ENCODE results near the gene SH2D6.

The SH2D6 gene

DNA sequence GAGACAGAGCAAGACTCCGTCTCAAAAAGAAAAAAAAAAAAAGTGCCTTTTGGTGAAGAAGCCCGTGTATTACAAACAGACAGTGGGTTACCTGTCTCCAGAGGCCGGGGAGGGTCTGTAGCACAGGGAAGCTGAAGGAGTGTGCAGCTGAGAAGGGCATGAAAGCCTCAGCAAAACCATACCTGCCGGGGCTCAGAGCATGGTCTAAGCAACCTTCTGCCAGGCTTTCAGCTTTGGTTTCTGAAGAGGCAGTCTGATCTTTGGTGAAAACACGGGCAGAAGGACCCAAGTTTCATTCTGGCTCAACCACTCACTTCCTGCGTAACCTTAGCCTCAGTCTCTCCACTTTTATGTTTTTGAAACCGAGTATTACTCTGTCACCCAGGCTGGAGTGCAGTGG lies 21.5 kb downstream of the SH2D6 start:
- no peak for DNase-seq (ENCODE audit: low read depth)

DNA sequence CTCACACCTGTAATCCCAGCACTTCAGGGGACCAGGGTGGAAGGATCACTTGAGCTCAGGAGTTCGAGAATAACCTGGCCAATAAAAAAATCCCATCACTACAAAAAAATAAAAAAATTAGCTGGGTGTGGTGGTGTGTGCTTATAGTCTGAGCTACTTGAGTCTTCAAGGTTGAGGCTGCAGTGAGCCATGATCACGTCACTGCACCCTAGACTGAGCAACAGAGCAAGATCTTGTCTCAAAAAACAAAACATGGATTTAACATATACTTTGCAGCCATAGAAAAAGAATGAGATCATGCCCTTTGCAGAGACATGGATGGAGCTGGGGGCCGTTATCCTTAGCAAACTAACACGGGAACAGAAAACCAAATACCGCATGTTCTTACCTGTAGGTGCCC lies 22.2 kb downstream of the SH2D6 start:
- no peak for DNase-seq (ENCODE audit: low read depth)

DNA sequence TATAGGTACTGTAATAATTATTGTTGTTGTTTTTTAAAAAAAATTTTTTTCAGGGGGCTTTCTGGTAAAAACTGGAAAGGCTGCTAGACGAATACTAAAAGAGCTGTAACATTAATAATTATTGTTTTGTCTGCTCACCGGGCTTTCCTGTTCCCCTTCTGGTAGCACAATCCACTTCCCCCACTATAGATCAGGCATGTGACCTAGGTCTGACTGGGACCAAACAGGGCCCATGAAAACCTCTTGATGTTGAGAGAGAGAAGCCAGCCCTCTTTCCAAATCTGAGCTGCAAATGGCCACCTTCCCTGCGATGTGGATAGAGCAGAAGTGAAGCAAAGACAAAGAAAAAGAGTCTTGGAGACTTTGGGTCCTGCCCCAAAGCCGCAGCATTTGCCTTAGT lies 23.4 kb downstream of the SH2D6 start:
- DNase-seq (ENCODE audit: low read depth), result no peak

DNA sequence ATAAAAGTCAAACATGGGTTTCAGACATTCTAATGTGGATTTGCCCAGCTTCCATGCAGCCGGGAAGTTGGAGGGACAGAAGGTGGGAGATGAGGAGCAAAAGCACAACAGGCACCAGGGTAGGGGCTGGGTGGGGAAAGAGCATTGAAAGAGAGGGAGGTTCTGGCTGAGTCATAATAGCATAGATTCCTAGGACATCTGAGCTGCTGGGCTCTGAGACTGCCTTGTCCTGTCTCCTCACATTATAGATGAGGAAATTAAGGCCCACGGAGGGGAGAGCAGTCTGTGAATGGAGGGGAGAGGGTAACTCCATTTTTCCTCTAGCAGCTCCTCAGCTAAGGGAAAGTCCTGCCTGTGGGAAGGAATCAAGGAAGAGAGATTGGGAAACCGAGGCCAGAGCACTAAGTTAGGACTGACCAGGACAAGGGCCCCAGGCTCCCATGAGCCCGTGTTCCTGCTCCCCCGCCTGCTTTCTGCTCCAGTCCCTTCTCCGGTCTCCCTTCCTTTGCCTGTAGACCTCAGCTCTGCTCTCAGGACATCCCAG lies 26.2 kb downstream of the SH2D6 start:
- DNase-seq (ENCODE audit: low read depth), result no peak

DNA sequence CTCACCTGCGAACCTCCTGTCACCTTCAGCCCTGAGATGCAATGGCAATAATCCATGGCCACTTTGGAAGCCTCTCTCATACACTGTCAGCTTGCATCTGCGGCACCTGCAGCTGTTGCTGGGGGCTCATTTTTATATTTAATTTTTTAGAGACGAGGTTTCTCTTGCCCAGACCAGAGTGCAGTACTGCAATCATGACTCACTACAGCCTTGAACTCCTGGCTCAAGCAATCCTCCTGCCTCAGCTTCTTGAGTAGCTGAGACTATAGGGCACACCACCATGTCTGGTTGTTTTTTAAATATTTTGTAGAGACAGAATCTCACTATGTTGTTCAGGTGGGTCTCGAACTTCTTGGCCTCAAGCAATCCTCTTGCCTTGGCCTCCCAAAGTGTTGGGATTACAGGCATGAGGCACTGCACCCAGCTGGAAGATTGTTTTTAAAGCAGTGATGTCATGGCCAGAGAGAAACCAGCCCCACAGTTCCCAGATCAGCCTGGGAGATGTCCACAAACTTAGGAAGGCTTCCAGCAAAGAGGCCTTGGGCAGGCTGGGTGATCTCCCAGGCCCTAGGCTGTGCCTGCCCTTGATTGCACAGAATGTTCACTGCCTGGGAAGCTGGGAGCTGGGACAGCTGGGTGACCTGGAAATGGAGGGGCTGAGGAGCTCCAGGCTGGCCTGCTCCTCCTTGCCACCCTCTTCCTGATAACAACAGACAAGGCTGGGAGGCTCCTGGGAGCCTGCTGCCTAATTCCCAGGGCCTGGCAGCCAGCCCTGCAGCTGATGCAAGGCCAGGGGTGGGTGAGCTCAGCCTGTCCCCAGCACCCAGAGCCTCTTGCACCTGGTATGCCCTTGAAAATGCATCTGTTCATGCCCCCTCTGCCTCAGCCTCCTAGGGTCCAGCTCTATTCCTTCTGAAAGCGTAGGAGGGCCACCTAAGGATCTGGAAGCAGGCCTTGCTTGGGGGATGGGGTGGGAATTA lies 27.1 kb downstream of the SH2D6 start:
- no peak for DNase-seq (ENCODE audit: low read depth)

DNA sequence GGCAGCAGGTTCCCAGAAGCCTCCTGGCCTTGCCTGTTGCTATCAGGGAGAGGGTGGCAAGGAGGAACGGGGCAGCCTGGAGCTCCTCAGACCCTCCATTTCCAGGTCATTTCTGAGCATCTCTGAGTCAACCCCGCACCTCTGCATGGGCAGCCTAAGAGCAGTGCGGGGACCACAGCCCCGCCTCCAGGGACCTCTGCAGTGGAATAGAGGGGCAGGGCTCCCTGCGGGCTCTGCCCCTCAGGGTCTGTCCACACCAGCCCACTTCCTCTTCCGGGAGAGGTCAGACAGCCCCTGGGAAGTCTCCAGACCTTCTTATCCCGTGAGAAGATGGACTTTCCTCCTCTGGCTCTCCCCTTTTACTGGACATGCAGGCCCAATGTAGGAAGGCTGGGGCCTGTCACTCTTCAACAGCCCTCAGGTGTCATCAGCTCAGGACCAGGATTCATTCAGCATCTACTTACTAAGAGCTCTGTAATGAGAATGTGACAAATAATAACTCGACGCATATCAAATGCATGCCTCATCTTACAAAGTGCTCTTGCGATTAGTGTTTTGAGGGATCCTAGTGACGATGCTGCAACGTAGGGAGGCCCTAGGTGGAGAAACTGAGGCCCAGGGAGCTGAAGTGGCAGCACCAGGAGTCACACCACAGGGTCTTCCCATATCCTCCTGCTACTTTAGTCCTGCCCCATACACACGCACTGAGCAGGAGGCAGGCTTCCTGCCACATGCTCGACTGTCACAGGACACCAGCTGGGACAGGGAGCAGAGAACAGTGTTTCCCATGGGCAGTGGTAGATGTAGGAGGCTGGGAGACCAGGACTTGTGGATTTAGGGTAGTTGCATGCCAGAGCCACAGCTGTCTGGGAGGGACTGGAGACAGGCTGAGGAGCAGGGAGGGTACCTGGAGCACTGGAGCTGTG lies 28.0 kb downstream of the SH2D6 start:
- no peak for DNase-seq (ENCODE audit: low read depth)

DNA sequence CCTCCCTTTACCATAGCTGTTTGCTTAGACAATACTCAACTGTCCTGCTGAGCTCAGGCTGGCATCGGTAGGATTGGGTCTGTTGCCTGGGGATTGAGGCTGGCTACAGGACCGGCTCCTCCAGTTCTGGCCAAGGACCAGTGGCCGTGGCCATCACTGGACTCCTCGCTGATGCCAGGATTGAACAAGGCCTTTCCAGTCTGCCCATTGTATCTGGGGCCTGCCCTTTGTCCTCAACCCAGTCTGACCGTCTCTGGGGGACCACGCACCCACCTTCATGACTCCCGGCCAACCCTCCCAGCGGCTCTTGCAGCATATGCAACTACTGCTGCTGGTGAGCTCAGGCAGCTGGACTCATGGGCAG lies 28.7 kb downstream of the SH2D6 start:
- DNase-seq (ENCODE audit: low read depth), result no peak

DNA sequence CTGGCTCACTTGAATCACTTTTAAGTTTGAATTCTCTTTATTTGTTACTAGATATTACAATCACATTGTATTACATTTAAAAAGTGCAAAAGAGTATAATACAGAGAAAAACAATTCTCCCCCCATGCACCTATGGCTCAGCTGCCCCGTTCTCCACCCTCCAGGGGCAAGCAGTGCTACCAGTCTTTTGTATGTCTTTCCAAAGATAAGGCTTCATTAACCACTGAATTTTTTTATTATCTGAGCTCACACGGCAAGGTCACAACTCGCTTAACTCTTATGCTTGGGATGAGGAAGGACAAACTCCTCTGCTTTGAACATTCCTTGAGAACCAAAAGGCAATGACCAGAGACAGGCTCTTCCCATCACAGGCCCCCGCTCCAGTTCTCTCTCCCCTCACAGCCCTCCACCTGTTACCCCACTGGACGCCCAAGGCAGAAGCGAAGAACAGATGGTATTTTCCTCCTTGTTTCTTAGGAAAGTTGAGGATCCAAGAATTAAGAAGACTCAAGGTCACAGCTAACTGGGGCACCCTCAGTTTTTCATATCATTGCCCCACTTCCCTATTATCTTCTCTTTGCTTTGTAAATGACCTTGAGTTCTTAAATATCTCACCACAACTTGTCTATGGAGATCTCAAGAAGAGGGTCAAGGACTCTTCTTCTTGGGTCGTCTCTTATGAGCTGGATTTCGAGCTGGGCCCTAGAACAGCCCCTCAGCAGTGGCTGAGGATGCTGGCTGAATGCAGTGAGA lies 30.1 kb downstream of the SH2D6 start:
- DNase-seq (ENCODE audit: low read depth), result no peak

DNA sequence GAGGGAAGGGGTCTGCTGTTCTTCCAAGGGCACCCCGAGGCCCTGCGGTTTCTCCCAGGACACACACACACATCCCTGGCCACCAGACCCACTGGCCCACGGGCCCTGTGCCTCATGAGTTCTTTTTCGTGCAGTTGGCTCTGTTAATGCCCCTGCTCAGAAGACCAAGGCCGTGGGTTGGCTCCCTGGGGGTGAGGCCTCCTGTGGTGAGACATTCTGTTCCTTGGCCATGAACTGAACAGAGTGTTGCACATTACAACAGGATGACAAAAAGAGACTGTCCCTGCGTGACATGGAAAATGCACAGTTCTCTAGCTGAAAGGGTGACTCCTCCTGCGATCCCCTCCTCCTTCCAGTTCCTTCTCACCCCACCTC lies 30.7 kb downstream of the SH2D6 start:
- no peak for DNase-seq (ENCODE audit: low read depth)

DNA sequence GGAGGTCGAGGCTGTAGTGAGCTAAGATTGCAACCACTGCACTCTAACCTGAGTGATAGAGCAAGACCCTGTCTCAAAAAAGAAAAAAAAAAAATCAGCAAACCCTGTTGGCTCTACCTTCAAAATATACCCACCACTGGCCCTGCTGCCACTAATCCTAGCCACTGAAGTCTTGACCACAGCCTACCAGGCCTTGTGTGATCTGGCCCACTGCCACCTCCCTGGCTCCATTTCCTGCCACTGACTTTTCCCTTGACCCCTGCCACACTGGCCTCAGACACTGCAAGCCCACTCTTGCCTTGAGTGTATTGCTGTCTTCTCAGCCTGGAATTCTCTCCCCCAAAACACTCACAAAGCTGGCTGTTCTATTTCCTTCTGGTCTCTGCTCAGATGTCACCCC lies 33.7 kb downstream of the SH2D6 start:
- DNase-seq (ENCODE audit: low read depth), result no peak

DNA sequence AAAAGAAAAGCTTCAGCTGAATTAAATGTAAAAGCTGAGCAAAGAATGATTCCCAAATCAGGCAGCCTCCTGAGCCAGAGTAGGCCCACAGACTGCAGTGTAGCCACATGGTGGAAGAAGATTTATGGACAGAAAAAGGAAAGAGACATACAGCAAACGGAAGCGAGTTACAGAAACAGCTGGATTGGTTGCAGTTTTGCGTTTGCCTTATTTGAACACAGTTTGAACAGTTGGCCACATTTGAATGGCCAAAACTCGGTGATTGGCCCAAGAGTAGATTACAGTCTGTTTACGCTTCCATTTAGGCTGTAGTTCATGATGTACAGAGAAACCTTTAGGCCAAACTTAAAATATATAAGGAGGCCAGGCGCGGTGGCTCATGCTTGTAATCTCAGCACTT lies 35.1 kb downstream of the SH2D6 start:
- DNase-seq (ENCODE audit: low read depth), result no peak

DNA sequence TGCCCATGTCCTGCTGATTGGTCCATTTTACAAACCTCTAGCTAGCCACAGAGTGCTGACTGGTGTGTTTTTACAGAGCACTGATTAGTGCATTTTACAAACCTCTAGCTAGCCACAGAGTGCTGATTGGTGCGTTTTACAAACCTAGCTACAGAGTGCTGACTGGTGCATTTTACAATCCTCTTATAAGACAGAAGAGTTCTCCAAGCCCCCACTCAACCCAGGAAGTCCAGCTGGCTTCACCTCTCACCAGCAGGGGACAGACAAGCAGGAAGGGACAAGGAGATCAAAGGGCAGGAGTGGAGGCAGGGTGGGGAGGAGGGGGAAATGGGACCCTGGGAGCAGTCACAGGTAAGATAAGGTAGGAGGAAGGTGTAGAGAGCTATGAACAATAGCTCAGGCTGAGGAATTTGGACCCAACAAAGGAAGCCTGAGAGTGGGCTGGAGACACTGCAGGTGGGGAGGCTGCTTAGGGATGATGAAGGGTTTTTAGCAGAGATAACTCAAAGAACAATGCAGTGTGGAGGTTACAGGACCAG lies 37.1 kb downstream of the SH2D6 start:
- DNase-seq (ENCODE audit: low read depth), result no peak

DNA sequence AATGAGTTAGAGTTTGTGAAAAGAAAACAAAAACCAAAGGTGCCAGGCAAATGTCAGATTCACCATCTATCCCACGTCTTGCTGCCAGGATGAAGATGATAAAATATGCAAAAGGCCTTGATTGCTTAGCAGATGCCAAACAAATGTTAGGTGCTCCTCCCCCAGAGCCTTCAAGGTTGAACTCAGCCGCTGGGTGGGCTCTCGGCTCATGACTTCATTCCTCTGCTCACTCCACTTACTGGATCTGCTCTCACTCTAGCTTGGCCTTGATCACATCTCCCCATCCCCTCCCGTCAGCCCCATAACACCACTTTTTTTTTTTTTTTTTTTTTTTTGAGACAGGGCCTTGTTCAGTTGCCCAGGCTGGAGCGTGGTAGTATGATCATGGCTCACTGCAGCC lies 38.5 kb downstream of the SH2D6 start:
- no peak for DNase-seq (ENCODE audit: low read depth)

DNA sequence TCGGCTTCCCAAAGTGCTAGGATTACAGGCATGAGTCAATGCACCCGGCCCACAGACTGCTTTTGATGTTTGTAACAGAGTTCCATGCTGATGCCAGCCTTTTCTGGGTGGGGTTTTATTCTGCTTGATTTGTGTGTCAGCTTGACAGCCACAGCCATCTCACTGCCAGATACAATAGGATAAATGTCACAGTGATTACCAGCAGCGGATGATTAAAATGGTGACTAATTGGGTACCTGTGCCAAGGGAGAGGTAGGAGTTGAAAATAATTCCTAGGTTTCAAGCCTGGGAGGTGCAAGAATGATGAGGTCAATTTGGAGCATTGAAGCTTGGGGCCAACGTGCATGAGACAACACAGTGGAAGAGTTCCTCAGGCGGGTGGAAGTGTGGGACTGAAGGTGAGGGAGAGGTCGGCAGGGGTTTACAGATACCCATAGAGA lies 39.4 kb downstream of the SH2D6 start:
- DNase-seq (ENCODE audit: low read depth), result no peak

DNA sequence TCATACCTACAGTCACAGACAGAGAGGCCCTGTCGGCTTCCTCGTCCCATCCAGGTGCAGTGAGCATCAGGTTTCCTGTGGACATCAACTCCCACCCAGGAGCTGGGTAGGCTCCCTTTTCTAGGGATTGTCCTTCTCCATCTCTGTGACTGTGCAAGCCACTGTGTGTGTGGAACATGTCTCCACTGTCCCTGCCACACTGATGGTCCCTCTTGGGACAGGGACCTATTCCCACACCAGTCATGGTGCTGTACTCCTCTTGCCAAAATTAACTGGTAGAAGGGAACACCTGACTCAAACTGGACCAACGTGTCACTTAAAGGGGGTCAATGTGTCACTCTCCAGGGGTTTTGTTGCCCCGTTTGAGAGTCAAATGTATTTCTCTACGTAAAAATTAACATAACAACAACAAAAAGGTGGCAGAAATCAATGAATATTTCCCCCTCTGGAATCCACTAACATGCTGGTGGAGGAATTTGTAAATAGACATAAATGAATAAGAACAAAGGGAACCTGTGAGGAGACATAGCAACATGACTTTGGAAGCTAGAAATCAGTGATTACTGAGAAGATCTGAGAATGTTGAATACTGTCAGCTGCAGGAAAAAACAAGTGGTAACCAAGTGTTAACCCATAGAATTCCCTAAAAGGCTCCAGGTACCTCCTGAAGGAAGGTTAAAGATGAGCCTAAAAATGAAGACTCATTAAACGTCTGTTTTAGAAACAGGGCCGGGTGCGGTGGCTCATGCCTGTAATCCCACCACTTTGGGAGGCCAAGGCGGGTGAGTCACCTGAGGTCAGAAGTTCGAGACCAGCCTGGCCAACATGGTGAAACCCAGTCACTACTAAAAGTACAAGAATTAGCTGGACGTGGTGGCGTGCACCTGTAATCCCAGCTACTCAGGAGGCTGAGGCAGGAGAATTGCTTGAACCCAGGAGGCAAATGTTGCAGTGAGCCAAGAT lies 40.4 kb downstream of the SH2D6 start:
- DNase-seq (ENCODE audit: low read depth), result no peak

DNA sequence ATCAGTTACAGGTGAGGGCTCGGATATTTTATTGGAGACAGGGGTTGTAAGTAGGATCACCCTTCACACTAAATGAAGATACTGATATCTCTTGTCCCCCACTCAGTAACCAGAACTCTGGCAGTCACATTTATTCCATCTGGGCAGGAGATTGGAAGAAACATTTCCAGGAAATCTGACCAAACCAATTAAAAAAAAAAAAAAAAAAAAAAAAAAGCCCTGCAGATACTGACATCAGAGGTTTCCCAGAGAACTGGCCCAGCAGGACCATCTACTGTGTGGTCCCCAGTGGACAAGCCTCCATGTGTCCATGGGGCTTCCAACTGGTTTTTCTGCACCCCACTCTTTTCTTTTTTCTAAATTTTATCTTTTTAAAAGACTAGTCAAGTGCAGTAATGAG lies 41.3 kb downstream of the SH2D6 start:
- no peak for DNase-seq (ENCODE audit: low read depth)

DNA sequence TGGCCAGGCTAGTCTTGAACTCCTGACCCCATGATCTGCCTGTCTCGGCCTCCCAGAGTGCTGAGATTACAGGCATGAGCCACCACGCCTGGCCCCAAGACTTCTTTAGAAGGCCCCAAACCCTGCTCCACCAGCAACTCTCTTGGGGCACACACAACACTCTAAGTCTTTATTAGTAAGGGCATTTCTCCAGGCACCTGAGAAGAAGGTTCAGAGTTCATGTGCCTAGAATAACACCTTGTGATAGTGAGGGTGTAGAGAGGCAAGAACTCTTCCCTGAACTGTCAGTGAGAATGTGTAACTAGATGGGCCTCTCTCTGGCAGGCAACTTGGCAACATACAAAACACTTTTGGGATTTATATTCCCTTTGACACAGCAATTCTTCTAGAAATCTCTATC lies 43.8 kb downstream of the SH2D6 start:
- no peak for DNase-seq (ENCODE audit: low read depth)

DNA sequence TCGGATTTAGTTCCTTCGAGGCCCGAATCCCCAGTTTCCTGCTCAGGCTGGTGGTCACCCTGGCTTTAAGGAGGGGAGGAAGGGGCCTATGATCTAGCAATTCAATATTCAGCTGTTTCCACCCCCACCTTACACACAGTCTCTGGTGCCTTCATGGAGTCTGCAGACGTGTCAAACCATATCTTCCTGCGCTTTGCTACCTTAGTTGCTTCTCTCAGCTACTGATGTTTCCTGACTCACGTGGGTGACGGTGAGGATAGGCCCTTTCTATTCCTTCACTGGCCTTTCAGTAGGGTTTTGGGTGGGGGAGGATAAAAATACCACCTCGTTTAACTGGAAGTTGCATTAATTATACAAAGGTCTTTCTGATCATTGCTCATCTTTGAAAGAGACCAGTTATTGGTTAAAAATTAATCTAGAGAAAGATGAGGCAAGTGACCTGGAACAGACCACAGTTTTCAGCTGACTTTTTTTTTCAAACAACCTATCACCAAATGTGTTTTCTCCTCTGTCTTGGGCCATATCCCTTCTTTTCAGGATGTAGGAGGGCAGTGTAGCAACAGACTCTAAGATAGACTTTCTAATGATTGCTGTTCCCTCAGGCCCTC lies 49.7 kb downstream of the SH2D6 start:
- no peak for DNase-seq (ENCODE audit: low read depth)

DNA sequence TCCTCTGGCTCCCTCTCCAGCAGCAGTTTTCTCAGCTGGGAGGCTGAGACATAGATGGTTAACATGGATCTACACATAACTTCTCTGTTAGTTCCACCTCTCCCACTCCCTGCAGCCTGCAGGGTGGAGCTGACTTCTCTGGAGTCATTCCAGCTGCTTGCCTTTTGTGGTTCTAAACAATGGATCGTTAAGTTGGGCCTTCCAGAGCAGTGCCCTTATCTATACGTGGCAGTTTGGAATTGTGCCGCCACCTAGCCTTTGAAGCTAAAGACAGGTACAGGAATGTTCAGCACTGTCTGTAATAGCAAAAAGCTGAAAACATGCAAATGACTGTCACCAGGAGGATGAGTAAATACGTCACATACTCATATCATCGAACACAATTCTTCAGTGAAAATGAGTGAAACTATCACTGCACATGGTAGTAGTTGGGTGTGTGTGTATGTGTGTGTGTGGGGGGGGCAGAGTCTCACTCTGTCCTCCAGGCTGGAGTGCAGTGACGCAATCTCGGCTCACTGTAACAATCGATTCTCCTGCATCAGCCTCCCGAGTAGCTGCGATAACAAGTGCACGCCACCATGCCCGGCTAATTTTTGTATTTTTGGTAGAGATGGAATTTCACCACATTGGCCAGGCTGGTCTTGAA lies 50.3 kb downstream of the SH2D6 start:
- no peak for DNase-seq (ENCODE audit: low read depth)

All from HS-5 (cell line).